Measurements from ENCODE around the gene CYSRT1.

Gene CYSRT1

DNA sequence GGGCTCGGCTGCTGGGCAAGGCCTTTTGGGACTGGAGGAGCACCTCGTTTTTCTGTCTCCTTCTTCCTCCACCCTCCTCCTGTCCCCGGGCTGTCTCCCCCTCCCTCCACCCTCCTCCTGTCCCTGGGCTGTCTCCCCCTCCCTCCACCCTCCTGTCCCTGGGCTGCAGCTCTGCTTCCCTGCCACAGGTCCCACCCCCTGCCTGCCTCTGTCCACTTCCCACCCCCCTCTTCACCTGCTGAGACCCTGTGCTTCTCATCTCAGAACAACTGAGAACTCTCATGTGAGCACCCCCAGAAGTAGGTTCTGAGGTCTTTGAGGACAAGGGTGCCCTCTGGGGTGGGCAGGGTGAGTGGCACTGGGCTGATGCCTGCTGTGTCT is 46.7 kb downstream of the CYSRT1 start:
- no peak for DNase-seq (ENCODE audit: low read depth in 3 of 3)

DNA sequence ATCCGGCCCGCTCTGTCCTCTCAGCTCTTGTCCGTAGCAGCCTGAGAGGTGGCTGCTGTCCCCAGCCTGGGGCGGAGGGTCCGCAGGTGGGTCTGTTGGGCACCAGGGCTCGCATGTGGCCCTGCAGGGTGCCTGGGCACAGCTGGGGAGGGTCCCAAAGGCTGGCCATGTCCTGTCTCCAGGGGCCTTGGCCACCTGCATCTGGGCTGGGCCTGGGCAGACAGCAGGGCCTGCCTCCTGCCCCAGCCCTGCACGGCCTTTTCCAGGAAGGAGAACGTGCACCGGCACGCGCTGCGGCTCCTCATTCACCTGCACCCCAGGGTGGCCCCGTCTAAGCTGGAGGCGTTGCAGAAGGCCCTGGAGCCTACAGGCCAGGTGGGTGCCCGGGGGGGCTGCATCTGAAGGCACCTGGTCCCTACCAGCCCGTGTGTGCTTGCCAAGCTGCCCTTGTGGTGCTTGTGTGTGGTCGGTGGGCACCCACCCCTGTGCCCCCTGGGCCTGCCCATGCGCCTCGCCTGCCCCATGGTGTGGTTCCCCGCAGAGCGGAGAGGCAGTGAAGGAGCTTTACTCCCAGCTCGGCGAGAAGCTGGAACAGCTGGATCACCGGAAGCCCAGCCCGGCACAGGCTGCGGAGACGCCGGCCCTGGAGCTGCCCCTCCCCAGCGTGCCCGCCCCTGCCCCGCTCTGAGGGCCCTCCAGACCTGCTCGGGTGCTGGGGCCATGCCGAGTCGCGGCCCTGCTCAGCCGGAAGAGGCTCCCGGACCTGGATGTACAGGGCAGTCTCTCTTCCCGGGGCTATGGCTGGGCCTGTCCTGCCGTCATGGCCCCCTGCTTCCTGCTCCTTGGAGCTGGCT is 47.5 kb downstream of the CYSRT1 start:
- no peak for DNase-seq (ENCODE audit: low read depth in 3 of 3)

DNA sequence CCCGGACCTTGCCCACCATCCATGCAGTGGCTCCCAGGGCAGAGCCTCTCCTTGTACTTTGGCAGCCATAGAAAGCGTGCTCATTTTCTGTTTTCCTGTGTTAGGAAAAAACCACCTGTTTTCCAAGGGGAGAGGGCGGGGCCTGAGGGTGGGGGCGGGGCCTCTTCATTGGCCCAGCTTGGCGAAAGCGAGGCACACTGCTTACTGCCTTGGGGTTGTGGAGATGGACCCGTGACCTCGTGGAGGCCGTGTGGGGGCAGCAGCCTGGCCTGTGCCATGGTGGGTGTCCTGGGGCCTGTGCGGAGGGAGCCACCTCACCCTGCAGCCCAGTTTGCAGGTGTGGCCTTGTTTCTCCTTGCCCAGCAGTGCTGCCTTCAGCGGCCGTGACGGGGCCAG is 48.1 kb downstream of the CYSRT1 start:
- no peak for DNase-seq (ENCODE audit: low read depth in 3 of 3)

DNA sequence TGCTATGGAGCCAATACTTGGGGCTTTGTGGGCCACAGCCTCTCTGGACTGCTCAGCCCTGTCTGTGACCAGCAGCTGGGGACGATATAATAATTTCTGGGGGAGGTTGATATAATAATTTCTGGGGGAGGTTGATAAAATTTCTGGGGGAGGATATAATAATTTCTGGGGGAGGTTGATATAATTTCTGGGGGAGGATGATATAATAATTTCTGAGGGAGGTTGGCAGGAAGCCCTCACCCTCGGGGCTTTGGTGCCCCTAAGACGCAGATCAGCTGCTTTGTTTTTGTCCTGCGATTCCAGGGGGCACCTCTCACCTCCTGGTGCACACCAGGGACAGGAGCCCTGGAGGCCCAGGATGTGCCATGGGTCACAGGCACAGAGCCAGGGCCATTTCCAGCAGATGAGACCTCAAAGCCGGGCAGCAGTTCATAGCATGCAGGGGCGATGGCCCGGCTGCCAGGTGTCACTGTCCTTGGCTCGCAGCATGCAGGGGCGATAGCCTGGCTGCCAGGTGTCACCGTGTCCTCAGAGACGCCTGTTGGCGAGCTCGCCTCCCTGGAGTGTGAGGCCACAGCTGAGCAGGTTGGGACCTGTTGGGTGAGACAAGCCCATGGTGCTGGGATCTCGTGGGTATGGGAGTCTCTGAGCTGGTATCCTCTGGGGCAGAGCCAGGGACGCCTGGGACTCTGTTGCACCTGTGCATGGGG is 48.8 kb downstream of the CYSRT1 start:
- DNase-seq (ENCODE audit: low read depth in 3 of 3): no peak

DNA sequence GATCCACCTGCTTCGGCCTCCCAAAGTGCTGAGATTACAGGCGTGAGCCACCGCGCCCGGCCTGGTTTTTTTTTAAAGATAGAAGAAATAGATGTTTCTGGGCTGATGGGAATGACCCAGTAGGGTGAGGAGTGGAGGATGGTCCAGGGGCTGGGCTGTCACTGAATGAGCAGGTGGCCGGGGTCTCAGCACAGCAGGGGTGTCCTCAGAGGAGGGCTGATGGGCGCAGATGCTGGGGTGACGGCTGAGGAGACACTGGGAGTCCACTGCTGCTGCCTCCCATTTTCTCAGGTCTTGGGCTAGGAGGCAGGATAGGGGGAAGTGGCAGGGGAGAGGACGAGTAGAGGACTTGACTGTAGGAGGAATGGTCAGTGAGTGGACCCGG is 50.2 kb downstream of the CYSRT1 start:
- DNase-seq (ENCODE audit: low read depth in 3 of 3): no peak

Data from stimulated activated CD4-positive, alpha-beta T cell treated with anti-CD3 and anti-CD28 coated beads, TNF-alpha, amount 100 ng/mL, for 48 hours (primary cell).